ENCODE data around the gene HMBS.
"Not testable (repeated sequence)": the region's sequence is repeated elsewhere in the genome, so short reads cannot be mapped to it uniquely, and the experiment has no call there.

HMBS gene

GRCh38 chr11:119095066-119095880 is 10.6 kb downstream of the HMBS start:
- peaks cover 49% of the 10 kb centered on the region for H3K36me3 ChIP-seq
- peak overlapping the region; percentile 80 for H3K4me3 ChIP-seq (ENCODE audit: low read depth, low read length)
- no peaks in the 10 kb centered on the region for H3K9me3 ChIP-seq
- TF ChIP-seq CTCF (IDR thresholded peaks at IDR 0.05; ENCODE audit: low read depth, low read length), result peak; percentile 22; the same call in 1 of the 2 replicates
- peaks cover 7% of the 10 kb centered on the region; the same call in 1 of the 2 replicates for H3K4me1 ChIP-seq
- peak; percentile 99 for DNase-seq
- no peaks in the 10 kb centered on the region for H3K27me3 ChIP-seq

- Histone ChIP-seq H3K4me1 (peaks cover 4% of the 10 kb centered on the region; the same call in 1 of the 2 replicates), H3K27me3 (no peaks in the 10 kb centered on the region), H3K9me3 (no peaks in the 10 kb centered on the region), H3K4me3 (ENCODE audit: low read depth, low read length) (peak overlapping the region; percentile 97; the same call in 1 of the 2 replicates), H3K36me3 (peaks cover 18% of the 10 kb centered on the region)
- no peak for DNase-seq
- TF ChIP-seq CTCF (IDR thresholded peaks at IDR 0.05; ENCODE audit: low read depth, low read length), result no peak
Observed at GRCh38 chr11:119099711-119100110, 15.0 kb downstream of the HMBS start.

- peak; percentile 41 for DNase-seq
- no peaks in the 10 kb centered on the region for H3K27me3 ChIP-seq
- peak overlapping the region; percentile 97 for H3K4me3 ChIP-seq (ENCODE audit: low read depth, low read length)
- peaks cover 4% of the 10 kb centered on the region; the same call in 1 of the 2 replicates for H3K4me1 ChIP-seq
- no peaks in the 10 kb centered on the region for H3K9me3 ChIP-seq
- peaks cover 18% of the 10 kb centered on the region for H3K36me3 ChIP-seq
- peak; percentile 70 for TF ChIP-seq CTCF (IDR thresholded peaks at IDR 0.05; ENCODE audit: low read depth, low read length)
Observed at GRCh38 chr11:119100246-119100970, 15.7 kb downstream of the HMBS start.

- Histone ChIP-seq H3K9me3 (no peaks in the 10 kb centered on the region), H3K4me1 (peaks cover under 1% of the 10 kb centered on the region), H3K27me3 (no peaks in the 10 kb centered on the region), H3K4me3 (ENCODE audit: low read depth, low read length) (peak overlapping the region; percentile 97), H3K36me3 (peaks cover 18% of the 10 kb centered on the region)
- DNase-seq, result no peak
- TF ChIP-seq CTCF (IDR thresholded peaks at IDR 0.05; ENCODE audit: low read depth, low read length), result no peak
Observed at GRCh38 chr11:119100994-119101758, 16.5 kb downstream of the HMBS start.

GRCh38 chr11:119101759-119102423 is 17.2 kb downstream of the HMBS start, which contains the start of gene DPAGT1:
TSS of gene DPAGT1 (minus strand) at chr11:119101853. CDS start at chr11:119101655, 198 bp downstream.
- H3K36me3 ChIP-seq, result peaks cover 14% of the 10 kb centered on the region
- no peak for TF ChIP-seq CTCF (IDR thresholded peaks at IDR 0.05; ENCODE audit: low read depth, low read length)
- peak within 1 kb of the TSS; percentile 97 for H3K4me3 ChIP-seq (ENCODE audit: low read depth, low read length)
- no peaks in the 10 kb centered on the region for H3K27me3 ChIP-seq
- no peaks in the 10 kb centered on the region for H3K9me3 ChIP-seq
- H3K4me1 ChIP-seq, result peaks cover 6% of the 10 kb centered on the region
- DNase-seq, result peak; percentile 93

GRCh38 chr11:119103161-119103664 is 18.5 kb downstream of the HMBS start:
- H3K9me3 ChIP-seq, H3K27me3 ChIP-seq, H3K36me3 ChIP-seq, DNase-seq, H3K4me1 ChIP-seq: not testable (repeated sequence)
- peak overlapping the region; percentile 97 for H3K4me3 ChIP-seq (ENCODE audit: low read depth, low read length)
